ENCODE results near the gene ATRNL1. TPM values are rescaled to one million over a fixed set of nuclear protein-coding genes. Genes with fewer than 3 reads are reported as not detected.

Gene ATRNL1
- total RNA-seq, 1 experiment from 2014 or later, result not detected

DNA sequence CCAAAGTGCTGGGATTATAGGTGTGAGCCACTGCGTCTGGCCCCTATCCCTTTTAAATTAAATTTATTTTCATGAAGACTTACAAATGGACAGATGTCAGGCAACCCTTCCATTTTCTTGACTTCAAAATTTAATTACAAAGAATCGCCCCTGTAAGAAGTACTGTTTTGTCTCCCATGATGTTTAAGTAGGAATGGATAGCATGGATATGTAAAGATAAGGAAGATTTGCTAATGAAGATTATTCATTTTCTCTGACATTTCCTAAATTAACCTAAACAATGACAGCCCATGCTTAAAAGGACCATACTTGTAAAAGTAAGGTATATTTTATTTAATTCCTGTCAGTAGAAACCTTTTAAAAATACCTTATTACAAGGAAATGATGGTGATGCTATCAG, 627.0 kb downstream of the ATRNL1 start:
- Mint-ChIP-seq H3K4me1 (ENCODE audit: low read depth, unreplicated experiment) (no peaks in the 10 kb centered on the region), H3K4me3 (ENCODE audit: unreplicated experiment) (no peak overlapping the region), H3K36me3 (ENCODE audit: insufficient read depth, unreplicated experiment) (no peaks in the 10 kb centered on the region), H3K27me3 (ENCODE audit: insufficient read depth, unreplicated experiment) (no peaks in the 10 kb centered on the region), H3K9me3 (ENCODE audit: unreplicated experiment) (no peaks in the 10 kb centered on the region), H3K27ac (ENCODE audit: unreplicated experiment) (no peak overlapping the region)
- H3K36me3 ChIP-seq (ENCODE audit: control insufficient read depth, insufficient read depth, low read length), result no peaks in the 10 kb centered on the region
- H3K4me1 ChIP-seq, result no peaks in the 10 kb centered on the region
- CTCF ChIA-PET, result no interaction called here
- H3K9me3 ChIP-seq, result no peaks in the 10 kb centered on the region
- intact Hi-C loops (cut with micrococcal nuclease; ENCODE audit: unreplicated experiment), result no loop called here
- TF ChIP-seq, protein P1, sequence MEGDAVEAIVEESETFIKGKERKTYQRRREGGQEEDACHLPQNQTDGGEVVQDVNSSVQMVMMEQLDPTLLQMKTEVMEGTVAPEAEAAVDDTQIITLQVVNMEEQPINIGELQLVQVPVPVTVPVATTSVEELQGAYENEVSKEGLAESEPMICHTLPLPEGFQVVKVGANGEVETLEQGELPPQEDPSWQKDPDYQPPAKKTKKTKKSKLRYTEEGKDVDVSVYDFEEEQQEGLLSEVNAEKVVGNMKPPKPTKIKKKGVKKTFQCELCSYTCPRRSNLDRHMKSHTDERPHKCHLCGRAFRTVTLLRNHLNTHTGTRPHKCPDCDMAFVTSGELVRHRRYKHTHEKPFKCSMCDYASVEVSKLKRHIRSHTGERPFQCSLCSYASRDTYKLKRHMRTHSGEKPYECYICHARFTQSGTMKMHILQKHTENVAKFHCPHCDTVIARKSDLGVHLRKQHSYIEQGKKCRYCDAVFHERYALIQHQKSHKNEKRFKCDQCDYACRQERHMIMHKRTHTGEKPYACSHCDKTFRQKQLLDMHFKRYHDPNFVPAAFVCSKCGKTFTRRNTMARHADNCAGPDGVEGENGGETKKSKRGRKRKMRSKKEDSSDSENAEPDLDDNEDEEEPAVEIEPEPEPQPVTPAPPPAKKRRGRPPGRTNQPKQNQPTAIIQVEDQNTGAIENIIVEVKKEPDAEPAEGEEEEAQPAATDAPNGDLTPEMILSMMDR (IDR thresholded peaks at IDR 0.05; ENCODE audit: insufficient read depth in 1 of 2, low read depth in 1 of 2, low read length in 1 of 2, severe bottlenecking in 1 of 2, unreplicated experiment in 1 of 2), result no peak
- DNase-seq, result no peak
- H3K4me3 ChIP-seq (ENCODE audit: low read depth, low read length), result no peak overlapping the region
- BruUV-seq (replicated peaks), result no TSS peak
- POLR2A ChIA-PET, result no interaction called here
- H3K27me3 ChIP-seq (replicated peaks; ENCODE audit: control insufficient read depth, insufficient read depth, low read length), result no peaks in the 10 kb centered on the region

DNA sequence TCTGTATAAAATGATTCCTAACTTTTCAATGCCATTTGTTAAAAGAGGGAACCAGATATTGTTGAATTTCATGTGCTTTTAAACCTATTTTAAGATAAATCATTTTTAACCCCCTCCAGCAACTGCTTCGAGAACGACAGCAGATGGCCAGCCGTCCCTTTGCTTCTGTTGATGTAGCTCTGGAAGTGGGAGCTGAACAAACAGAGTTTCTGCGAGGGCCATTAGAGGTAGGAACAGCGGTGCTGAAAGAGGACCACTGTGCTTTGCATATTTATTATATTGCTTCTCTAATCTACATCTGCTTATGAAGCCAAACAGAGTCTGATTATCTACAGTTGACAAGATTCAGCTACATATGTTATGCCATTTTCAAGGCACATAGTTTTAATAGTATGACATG, 634.0 kb downstream of the ATRNL1 start:
- DNase-seq, result no peak
- BruUV-seq (replicated peaks), result no TSS peak
- Mint-ChIP-seq H3K36me3 (ENCODE audit: insufficient read depth, unreplicated experiment) (no peaks in the 10 kb centered on the region), H3K27ac (ENCODE audit: unreplicated experiment) (no peak overlapping the region), H3K4me1 (ENCODE audit: low read depth, unreplicated experiment) (no peaks in the 10 kb centered on the region), H3K4me3 (ENCODE audit: unreplicated experiment) (no peak overlapping the region), H3K27me3 (ENCODE audit: insufficient read depth, unreplicated experiment) (peaks cover 3% of the 10 kb centered on the region), H3K9me3 (ENCODE audit: unreplicated experiment) (no peaks in the 10 kb centered on the region)
- H3K4me1 ChIP-seq, result no peaks in the 10 kb centered on the region
- intact Hi-C loops (cut with micrococcal nuclease; ENCODE audit: unreplicated experiment), result no loop called here
- TF ChIP-seq, protein P1 (IDR thresholded peaks at IDR 0.05; ENCODE audit: insufficient read depth in 1 of 2, low read depth in 1 of 2, low read length in 1 of 2, severe bottlenecking in 1 of 2, unreplicated experiment in 1 of 2), result no peak
- POLR2A ChIA-PET, result no interaction called here
- no peak overlapping the region for H3K4me3 ChIP-seq (ENCODE audit: low read depth, low read length)
- H3K9me3 ChIP-seq, result no peaks in the 10 kb centered on the region
- CTCF ChIA-PET, result no interaction called here
- no peaks in the 10 kb centered on the region for H3K27me3 ChIP-seq (replicated peaks; ENCODE audit: control insufficient read depth, insufficient read depth, low read length)
- H3K36me3 ChIP-seq (ENCODE audit: control insufficient read depth, insufficient read depth, low read length), result no peaks in the 10 kb centered on the region

DNA sequence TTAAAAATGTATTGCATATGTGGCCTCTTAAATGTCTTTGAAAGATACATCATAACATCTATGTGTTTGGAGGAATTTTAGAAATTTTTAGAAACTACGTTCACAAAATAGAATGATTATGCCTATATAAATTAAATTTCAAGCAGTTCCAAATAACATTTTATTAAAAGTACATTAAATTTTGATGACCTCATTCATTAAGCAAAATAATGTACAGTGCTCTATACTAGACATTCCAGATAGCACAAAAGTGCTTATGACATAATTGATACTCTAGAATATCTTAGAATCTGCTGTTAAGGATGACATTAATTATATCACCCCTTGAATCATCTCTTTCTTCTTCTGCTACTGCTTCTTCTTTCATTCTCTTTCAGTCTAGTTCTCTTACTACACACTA, 650.9 kb downstream of the ATRNL1 start:
- no peak overlapping the region for H3K4me3 Mint-ChIP-seq (ENCODE audit: unreplicated experiment)
- ChIA-PET CTCF (no interaction called here), POLR2A (no interaction called here)
- no peak for DNase-seq
- H3K36me3 Mint-ChIP-seq (ENCODE audit: insufficient read depth, unreplicated experiment), result no peaks in the 10 kb centered on the region
- no peaks in the 10 kb centered on the region for H3K27me3 Mint-ChIP-seq (ENCODE audit: insufficient read depth, unreplicated experiment)
- Histone ChIP-seq H3K36me3 (ENCODE audit: control insufficient read depth, insufficient read depth, low read length) (no peaks in the 10 kb centered on the region), H3K4me3 (ENCODE audit: low read depth, low read length) (no peak overlapping the region), H3K4me1 (no peaks in the 10 kb centered on the region), H3K9me3 (no peaks in the 10 kb centered on the region), H3K27me3 (replicated peaks; ENCODE audit: control insufficient read depth, insufficient read depth, low read length) (no peaks in the 10 kb centered on the region)
- TF ChIP-seq, protein P1 (IDR thresholded peaks at IDR 0.05; ENCODE audit: insufficient read depth in 1 of 2, low read depth in 1 of 2, low read length in 1 of 2, severe bottlenecking in 1 of 2, unreplicated experiment in 1 of 2), result no peak
- H3K4me1 Mint-ChIP-seq (ENCODE audit: low read depth, unreplicated experiment), result no peaks in the 10 kb centered on the region
- no TSS peak for BruUV-seq (replicated peaks)
- H3K27ac Mint-ChIP-seq (ENCODE audit: unreplicated experiment), result no peak overlapping the region
- intact Hi-C loops (cut with micrococcal nuclease; ENCODE audit: unreplicated experiment), result no loop called here
- no peaks in the 10 kb centered on the region for H3K9me3 Mint-ChIP-seq (ENCODE audit: unreplicated experiment)

Measured in Caco-2 (cell line).